ENCODE measurements around the gene RNF144A. TPM values are rescaled to one million over a fixed set of nuclear protein-coding genes. Genes with fewer than 3 reads are reported as not detected.

The RNF144A gene
- total and polyA plus RNA-seq, 2 experiments from 2014 or later, result 2.8 to 14.7 TPM

GRCh38 chr2:6929196-6929819 lies 12.1 kb downstream of the RNF144A start:
- H3K4me1 ChIP-seq (ENCODE audit: insufficient read depth), result peaks cover 12% of the 10 kb centered on the region; the same call in 1 of the 2 replicates
- H2AFZ ChIP-seq, result no peak overlapping the region
- peaks cover 4% of the 10 kb centered on the region; the same call in 2 of the 3 replicates for H3K36me3 Mint-ChIP-seq (ENCODE audit: low read depth)
- H3K4me3 ChIP-seq, result no peak overlapping the region
- H3K4me1 Mint-ChIP-seq, result peaks cover 35% of the 10 kb centered on the region
- no peaks in the 10 kb centered on the region for H3K9me2 ChIP-seq (ENCODE audit: insufficient read depth)
- no peak overlapping the region for H3K27ac ChIP-seq (ENCODE audit: low read depth)
- no peak for DNase-seq (ENCODE audit: low spot score)
- H3K27ac Mint-ChIP-seq, result no peak overlapping the region
- no peaks in the 10 kb centered on the region for H3F3A ChIP-seq (replicated peaks; ENCODE audit: low read depth)
- no peak overlapping the region for H3K4me2 ChIP-seq
- no peaks in the 10 kb centered on the region for H3K27me3 Mint-ChIP-seq (ENCODE audit: insufficient read depth, low read depth, poor library complexity)
- no peaks in the 10 kb centered on the region; the same call in 1 of the 2 replicates for H4K20me1 ChIP-seq (replicated peaks; ENCODE audit: insufficient read depth)
- H3K36me3 ChIP-seq (ENCODE audit: insufficient read depth), result no peaks in the 10 kb centered on the region
- H3K9me3 Mint-ChIP-seq, result no peaks in the 10 kb centered on the region
- no peak for TF ChIP-seq CREB1 (CRISPR knock-in tag; IDR thresholded peaks at IDR 0.05; ENCODE audit: low read depth)
- no peak for TF ChIP-seq ZNF114 (CRISPR knock-in tag; IDR thresholded peaks at IDR 0.05)
- no peak for TF ChIP-seq STAT1 (IDR thresholded peaks at IDR 0.05; ENCODE audit: unreplicated experiment)
- no peak for TF ChIP-seq ETS1 (IDR thresholded peaks at IDR 0.05)
- no peak for TF ChIP-seq JUNB (IDR thresholded peaks at IDR 0.05; ENCODE audit: unreplicated experiment)
- no peak for TF ChIP-seq POLR2AphosphoS5 (IDR thresholded peaks at IDR 0.05; ENCODE audit: low read depth)
- no peak for TF ChIP-seq EZH2 (IDR thresholded peaks at IDR 0.05; ENCODE audit: low read depth, unreplicated experiment)
- TF ChIP-seq ZNF462 (CRISPR knock-in tag; IDR thresholded peaks at IDR 0.05), result no peak
- TF ChIP-seq CTCF (conservative IDR thresholded peaks at IDR 0.05; ENCODE audit: low read depth in 2 of 2), result no peak
- no peak for TF ChIP-seq NANOG (IDR thresholded peaks at IDR 0.05; ENCODE audit: borderline replicate concordance)
- peaks cover 3% of the 10 kb centered on the region; the same call in 1 of the 2 replicates for H3K79me2 ChIP-seq (replicated peaks; ENCODE audit: insufficient read depth)
- ATAC-seq, result no peak
- no peak overlapping the region for H3K4me3 Mint-ChIP-seq
- H3K27me3 ChIP-seq (ENCODE audit: insufficient read depth), result no peaks in the 10 kb centered on the region
